KMS-11 (cell line): Measurements from ENCODE around the gene BRI3BP.

ENCODE experiments used
- H2AFZ ChIP-seq: fragments of 200-600 bp; sonication (generic); 2 replicates; pipeline ENCODE4 v1.6.1; 2016; ENCODE audit warnings: antibody characterized with exemption, mixed run types, low read depth
- H3K27ac ChIP-seq: fragments of 200-600 bp; sonication (generic); 2 replicates; pipeline ENCODE4 v1.6.1; 2016; ENCODE audit warnings: mild to moderate bottlenecking, mixed run types
- H3K27me3 ChIP-seq: fragments of 200-600 bp; sonication (generic); 2 replicates; pipeline ENCODE4 v1.6.1; 2017; ENCODE audit warnings: mild to moderate bottlenecking, low read depth, mixed run types, moderate library complexity; ENCODE audit not compliant: insufficient read depth
- H3K36me3 ChIP-seq: fragments of 200-600 bp; sonication (generic); 2 replicates; pipeline ENCODE4 v1.6.1; 2017; ENCODE audit warnings: mild to moderate bottlenecking, mixed run types; ENCODE audit not compliant: insufficient read depth
- H3K4me1 ChIP-seq: fragments of 200-600 bp; sonication (generic); 2 replicates; pipeline ENCODE4 v1.6.1; 2016; ENCODE audit warnings: mild to moderate bottlenecking, low read depth, mixed run types; ENCODE audit not compliant: poor library complexity, severe bottlenecking
- H3K4me2 ChIP-seq: fragments of 200-600 bp; sonication (generic); 2 replicates; pipeline ENCODE4 v1.7.0; 2016; ENCODE audit warnings: mild to moderate bottlenecking, mixed run types
- H3K4me3 ChIP-seq: fragments of 200-600 bp; sonication (generic); IDR thresholded peaks from 2 replicates; pipeline ENCODE4 v1.6.1; 2017; ENCODE audit warnings: low read depth, low read length, mixed read lengths; ENCODE audit not compliant: insufficient read depth
- H3K79me2 ChIP-seq: fragments of 200-600 bp; sonication (generic); 2 replicates; pipeline ENCODE4 v1.6.1; 2016; ENCODE audit warnings: low read depth, mixed run types; ENCODE audit not compliant: insufficient read depth
- H3K9ac ChIP-seq: fragments of 200-600 bp; sonication (generic); 2 replicates; pipeline ENCODE4 v1.6.1; 2016; ENCODE audit warnings: mild to moderate bottlenecking, mixed run types
- H4K20me1 ChIP-seq: fragments of 200-600 bp; sonication (generic); 2 replicates; pipeline ENCODE4 v1.6.1; 2016; ENCODE audit warnings: mild to moderate bottlenecking, mixed run types; ENCODE audit not compliant: insufficient read depth
- CTCF ChIP-seq: fragments of 200-600 bp; sonication (generic); conservative IDR thresholded peaks from 2 replicates; pipeline ENCODE4 v1.6.1; 2017; ENCODE audit warnings: low read depth, mild to moderate bottlenecking, antibody characterized with exemption, low read length, moderate library complexity, mixed read lengths

Gene BRI3BP

DNA sequence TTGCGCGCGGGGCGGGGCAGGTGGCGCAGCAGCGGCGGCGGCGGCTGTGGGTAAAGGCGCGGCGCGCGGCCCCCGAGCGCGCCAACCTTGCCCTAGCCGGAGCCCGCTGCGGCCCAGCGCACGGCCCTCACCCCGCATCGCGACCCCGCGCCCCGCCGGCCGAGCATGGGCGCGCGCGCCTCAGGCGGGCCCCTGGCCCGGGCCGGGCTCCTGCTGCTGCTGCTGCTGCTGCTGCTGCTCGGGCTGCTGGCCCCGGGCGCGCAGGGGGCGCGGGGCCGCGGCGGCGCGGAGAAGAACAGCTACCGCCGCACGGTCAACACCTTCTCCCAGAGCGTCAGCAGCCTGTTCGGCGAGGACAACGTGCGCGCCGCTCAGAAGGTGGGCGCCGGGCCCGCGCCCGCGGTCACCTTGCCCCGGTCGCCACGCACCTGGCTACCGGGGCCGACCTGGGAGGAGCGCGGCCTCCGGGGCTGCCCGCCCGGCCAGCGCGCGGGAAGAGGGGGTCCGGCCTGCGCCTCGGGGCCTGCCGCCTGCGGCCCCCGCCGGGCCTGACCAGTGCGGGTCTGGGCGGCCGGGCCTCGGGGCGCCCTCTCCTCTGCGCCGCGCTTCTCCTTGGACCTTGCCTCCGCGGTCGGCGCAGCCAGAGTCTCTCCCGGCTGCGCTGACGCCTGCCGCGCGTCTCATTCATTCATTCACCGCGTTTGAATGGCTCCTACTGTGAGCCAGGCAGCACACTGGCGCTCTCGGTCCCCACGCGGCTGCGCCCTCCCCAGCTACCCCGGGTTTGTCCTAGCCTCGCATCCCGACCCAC lies at the start of gene BRI3BP:
Gene BRI3BP (plus strand): TSS at position 20 of the 811 bp plus-strand sequence. CDS start 146 bp downstream, at position 166.
- Histone ChIP-seq H3K4me2 (peak within 1 kb of the TSS; percentile 99), H4K20me1 (no peaks in the 10 kb centered on the region), H3K27me3 (no peaks in the 10 kb centered on the region), H3K9ac (peak within 1 kb of the TSS; percentile 64; the same call in 1 of the 2 replicates), H3K36me3 (no peaks in the 10 kb centered on the region), H3K79me2 (peaks cover 39% of the 10 kb centered on the region), H3K4me1 (peaks cover 18% of the 10 kb centered on the region), H3K27ac (peak within 1 kb of the TSS; percentile 79), H2AFZ (peak within 1 kb of the TSS; percentile 90), H3K4me3 (no peak within 1 kb of the TSS)
- no peak for TF ChIP-seq CTCF

- Histone ChIP-seq H3K4me3 (no peak overlapping the region), H3K9ac (no peak overlapping the region), H3K36me3 (no peaks in the 10 kb centered on the region), H3K27me3 (no peaks in the 10 kb centered on the region), H3K27ac (no peak overlapping the region), H3K4me2 (no peak overlapping the region), H3K4me1 (peaks cover 6% of the 10 kb centered on the region), H2AFZ (no peak overlapping the region), H4K20me1 (no peaks in the 10 kb centered on the region), H3K79me2 (no peaks in the 10 kb centered on the region)
- no peak for TF ChIP-seq CTCF
Observed at GRCh38 chr12:124946447-124946793, 47.0 kb upstream of the BRI3BP start.

GRCh38 chr12:124947013-124947412 lies 46.4 kb upstream of the BRI3BP start:
- no peak overlapping the region for H3K27ac ChIP-seq
- no peaks in the 10 kb centered on the region for H3K27me3 ChIP-seq
- H3K4me3 ChIP-seq: no peak overlapping the region
- H4K20me1 ChIP-seq: no peaks in the 10 kb centered on the region
- no peaks in the 10 kb centered on the region for H3K36me3 ChIP-seq
- no peaks in the 10 kb centered on the region for H3K4me1 ChIP-seq
- no peak for TF ChIP-seq CTCF
- no peak overlapping the region for H2AFZ ChIP-seq
- H3K79me2 ChIP-seq: no peaks in the 10 kb centered on the region
- no peak overlapping the region for H3K9ac ChIP-seq
- H3K4me2 ChIP-seq: no peak overlapping the region

DNA sequence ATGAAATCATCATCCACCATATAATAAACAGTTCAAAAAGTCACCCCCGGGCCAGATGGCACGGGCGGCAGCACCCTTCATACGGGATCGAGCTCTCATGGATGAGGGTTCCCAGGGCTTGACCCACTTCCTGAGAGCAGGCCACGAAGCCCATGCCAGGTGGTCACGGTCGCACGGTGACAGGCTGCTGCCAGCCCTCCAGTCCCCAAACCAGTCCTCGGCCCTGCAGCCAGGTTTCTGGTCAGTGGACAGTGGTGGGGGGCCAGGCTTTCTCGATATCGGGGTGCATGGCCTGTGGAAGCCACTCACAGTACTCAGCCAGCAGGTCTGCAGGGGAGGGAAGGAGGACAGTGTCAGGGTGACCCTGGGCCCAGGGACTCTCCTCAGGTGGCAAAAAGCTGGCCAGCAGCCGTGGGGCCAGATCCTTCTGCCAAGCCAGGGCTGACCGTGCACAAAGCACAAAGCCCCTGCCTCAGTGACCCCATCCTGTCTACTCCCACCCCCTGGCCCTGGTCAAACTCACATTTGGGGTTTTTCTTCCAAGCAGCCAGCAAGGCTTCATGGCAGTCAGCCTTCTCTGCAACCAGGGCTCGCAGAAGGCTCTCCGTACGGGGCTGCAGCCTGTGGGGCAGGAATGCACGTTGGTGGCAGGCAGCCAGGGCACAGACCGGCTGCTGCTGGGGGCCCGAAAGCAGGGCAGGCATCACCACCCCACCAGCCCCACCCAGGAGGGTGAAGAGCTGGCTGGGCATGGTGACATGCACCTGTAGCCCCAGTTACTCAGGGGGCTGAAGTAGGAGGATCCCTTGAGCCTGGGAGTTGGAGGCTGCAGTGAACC lies 45.7 kb upstream of the BRI3BP start:
- H3K27ac ChIP-seq: no peak overlapping the region
- no peak overlapping the region for H3K9ac ChIP-seq
- H3K4me1 ChIP-seq: no peaks in the 10 kb centered on the region
- H3K79me2 ChIP-seq: no peaks in the 10 kb centered on the region
- H3K4me3 ChIP-seq: no peak overlapping the region
- H4K20me1 ChIP-seq: no peaks in the 10 kb centered on the region
- H3K36me3 ChIP-seq: no peaks in the 10 kb centered on the region
- H3K27me3 ChIP-seq: no peaks in the 10 kb centered on the region
- no peak overlapping the region for H3K4me2 ChIP-seq
- TF ChIP-seq CTCF: no peak
- no peak overlapping the region for H2AFZ ChIP-seq
